NK-92 (cell line): ENCODE data around the gene ATG10.

Experiments
- DNase-seq: peaks from one replicate; lab custom pipeline; 2025; ENCODE audit not compliant: unreplicated experiment; lab: John Stamatoyannopoulos, UW

Gene ATG10

GRCh38 chr5:82164176-82164976 is 192.6 kb downstream of the ATG10 start:
- no peak for DNase-seq

- DNase-seq, result no peak
These were observed 193.3 kb downstream of the ATG10 start for GRCh38 chr5:82164977-82165713.

- DNase-seq, result no peak
These were observed 194.1 kb downstream of the ATG10 start for GRCh38 chr5:82165740-82166530.

GRCh38 chr5:82167372-82167935 is 195.6 kb downstream of the ATG10 start:
- no peak for DNase-seq

GRCh38 chr5:82168294-82168693 is 196.5 kb downstream of the ATG10 start:
- DNase-seq, result no peak

GRCh38 chr5:82169892-82170291 is 198.1 kb downstream of the ATG10 start:
- DNase-seq, result no peak

- no peak for DNase-seq
These were observed 202.5 kb downstream of the ATG10 start for GRCh38 chr5:82174128-82174918.

- no peak for DNase-seq
These were observed 203.0 kb downstream of the ATG10 start for GRCh38 chr5:82174919-82175219.

GRCh38 chr5:82176115-82176814 is 204.4 kb downstream of the ATG10 start:
- DNase-seq, result no peak

GRCh38 chr5:82178378-82178777 is 206.6 kb downstream of the ATG10 start:
- DNase-seq, result no peak

GRCh38 chr5:82182662-82183061 is 210.8 kb downstream of the ATG10 start:
- DNase-seq, result no peak

- no peak for DNase-seq
These were observed 212.0 kb downstream of the ATG10 start for GRCh38 chr5:82183828-82184227.

- no peak for DNase-seq
These were observed 214.0 kb downstream of the ATG10 start for GRCh38 chr5:82185851-82186250.

- DNase-seq, result no peak
These were observed 225.7 kb downstream of the ATG10 start for GRCh38 chr5:82197550-82197949.

- no peak for DNase-seq
These were observed 232.7 kb downstream of the ATG10 start for GRCh38 chr5:82204567-82204966.

- DNase-seq, result no peak
These were observed 233.2 kb downstream of the ATG10 start for GRCh38 chr5:82205005-82205404.

- DNase-seq, result no peak
These were observed 236.5 kb downstream of the ATG10 start for GRCh38 chr5:82208371-82208770.

- DNase-seq, result no peak
These were observed 240.2 kb downstream of the ATG10 start for GRCh38 chr5:82211855-82212572.

GRCh38 chr5:82217917-82218316 is 246.1 kb downstream of the ATG10 start:
- no peak for DNase-seq
